ENCODE results near the gene CELF3.

DNA sequence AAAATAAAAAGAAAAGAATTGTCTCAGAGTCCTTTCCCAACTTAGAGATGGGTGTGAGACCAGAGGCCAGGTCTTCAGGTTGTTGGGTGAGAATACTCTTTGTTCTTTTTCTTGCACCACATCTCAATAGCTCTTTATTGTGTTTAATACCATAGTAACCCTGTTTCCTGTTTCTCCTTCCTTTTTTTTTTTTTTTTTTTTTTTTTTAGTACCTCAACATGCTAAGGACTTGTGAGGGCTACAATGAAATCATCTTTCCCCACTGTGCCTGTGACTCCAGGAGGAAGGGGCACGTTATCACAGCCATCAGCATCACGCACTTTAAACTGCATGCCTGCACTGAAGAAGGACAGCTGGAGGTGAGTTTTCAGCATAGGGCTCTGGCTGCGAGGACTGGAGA lies 24.4 kb downstream of the CELF3 start:
- TF ChIP-seq POLR2A (IDR thresholded peaks at IDR 0.05; ENCODE audit: low read depth, low read length) (no peak), NFE2L2 (IDR thresholded peaks at IDR 0.05; ENCODE audit: low read depth, low read length) (no peak), RAD21 (IDR thresholded peaks at IDR 0.05; ENCODE audit: low read length) (no peak), SMC3 (IDR thresholded peaks at IDR 0.05; ENCODE audit: low read depth, low read length) (no peak)
- TF ChIP-seq, protein P1, sequence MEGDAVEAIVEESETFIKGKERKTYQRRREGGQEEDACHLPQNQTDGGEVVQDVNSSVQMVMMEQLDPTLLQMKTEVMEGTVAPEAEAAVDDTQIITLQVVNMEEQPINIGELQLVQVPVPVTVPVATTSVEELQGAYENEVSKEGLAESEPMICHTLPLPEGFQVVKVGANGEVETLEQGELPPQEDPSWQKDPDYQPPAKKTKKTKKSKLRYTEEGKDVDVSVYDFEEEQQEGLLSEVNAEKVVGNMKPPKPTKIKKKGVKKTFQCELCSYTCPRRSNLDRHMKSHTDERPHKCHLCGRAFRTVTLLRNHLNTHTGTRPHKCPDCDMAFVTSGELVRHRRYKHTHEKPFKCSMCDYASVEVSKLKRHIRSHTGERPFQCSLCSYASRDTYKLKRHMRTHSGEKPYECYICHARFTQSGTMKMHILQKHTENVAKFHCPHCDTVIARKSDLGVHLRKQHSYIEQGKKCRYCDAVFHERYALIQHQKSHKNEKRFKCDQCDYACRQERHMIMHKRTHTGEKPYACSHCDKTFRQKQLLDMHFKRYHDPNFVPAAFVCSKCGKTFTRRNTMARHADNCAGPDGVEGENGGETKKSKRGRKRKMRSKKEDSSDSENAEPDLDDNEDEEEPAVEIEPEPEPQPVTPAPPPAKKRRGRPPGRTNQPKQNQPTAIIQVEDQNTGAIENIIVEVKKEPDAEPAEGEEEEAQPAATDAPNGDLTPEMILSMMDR (conservative IDR thresholded peaks at IDR 0.05; ENCODE audit: low read depth, low read length), result no peak
